Caki2 (cell line): ENCODE data around the gene BTRC. TPM values are rescaled to one million over a fixed set of nuclear protein-coding genes. Genes with fewer than 3 reads are reported as not detected.

ENCODE experiments used
- DNase-seq: peaks from one replicate; pipeline ENCODE4 v3.0.0-alpha.2; 2015; ENCODE audit warnings: low read depth
- in situ Hi-C: cut with HindIII; loops from 2 replicates; pipeline ENCODE4 v1.10.0; 2016; ENCODE audit warnings: low sequenced_read_pairs, low pct_unique_long_range_greater_than_20kb, mixed read lengths
- total RNA-seq: library from RNA; depleted of rRNA; stranded (reverse); fragments of >200 nt; shearing (Covaris generic); gene quantifications from 2 replicates; pipeline ENCODE4 v1.2.3, GENCODE V29; 2014; ENCODE audit warnings: low replicate concordance

Gene BTRC
- total RNA-seq, 1 experiment from 2014 or later = 11.3 TPM

DNA sequence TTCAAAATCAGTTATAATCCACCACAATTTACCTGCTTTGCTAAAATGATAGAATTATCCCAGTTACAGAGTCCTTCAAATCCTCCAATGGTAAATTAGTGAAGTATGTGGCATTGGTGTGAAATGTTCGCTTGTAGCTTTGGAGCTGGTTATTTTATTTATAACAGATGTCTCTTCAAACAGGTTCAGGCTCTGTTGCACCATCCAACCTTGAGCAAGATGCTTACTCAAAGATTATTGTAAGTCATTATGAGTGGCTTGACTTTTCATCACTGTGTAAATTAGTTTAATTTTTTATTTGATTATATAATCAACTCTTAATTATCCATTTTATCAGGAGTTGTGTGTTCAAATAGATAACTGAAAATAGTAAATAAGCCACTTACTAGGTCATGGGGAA, 99.4 kb downstream of the BTRC start:
- in situ Hi-C loops = no loop called here
- DNase-seq = no peak

DNA sequence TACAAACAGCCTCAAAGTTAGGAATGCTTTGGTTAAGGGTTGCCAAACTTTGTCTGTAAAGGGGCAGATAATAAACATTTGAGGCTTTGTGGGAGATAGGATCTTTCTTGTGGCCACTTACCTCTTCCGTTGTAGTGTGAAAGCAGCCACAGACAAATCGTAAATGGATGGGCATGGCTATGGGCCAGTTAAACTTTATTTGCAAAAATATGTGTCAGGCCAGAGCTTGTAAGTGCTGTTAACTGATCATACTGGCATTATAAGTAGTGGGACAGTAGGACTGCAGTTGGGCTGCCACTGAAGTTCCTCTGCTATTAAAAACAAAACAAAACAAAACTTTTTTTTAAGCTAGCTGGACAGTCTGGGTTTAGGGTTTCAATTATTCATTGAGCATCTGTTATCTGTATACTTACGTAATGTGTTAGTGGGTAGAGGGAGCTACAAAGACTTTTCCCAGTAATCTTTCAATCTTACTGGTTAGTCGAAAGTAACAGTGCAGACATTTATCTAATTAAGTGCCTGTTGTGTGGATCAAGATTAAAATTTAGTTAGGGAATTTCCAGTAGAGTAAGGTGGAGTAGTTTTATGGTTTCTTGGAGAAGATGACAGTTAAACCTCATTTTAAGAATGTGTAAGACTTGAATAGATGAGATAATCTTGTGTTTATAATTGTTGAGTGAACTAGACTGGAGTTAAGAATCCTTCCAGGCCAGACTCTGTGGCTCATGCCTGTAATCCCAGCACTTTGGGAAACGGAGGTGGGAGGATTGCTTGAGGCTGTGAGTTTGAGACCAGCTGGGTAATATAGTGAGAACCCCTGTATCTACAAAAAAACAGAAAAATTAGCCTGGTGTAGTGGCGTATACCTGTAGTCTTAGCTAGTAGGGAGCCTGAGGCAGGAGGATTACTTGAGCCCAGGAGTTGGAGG, 100.1 kb downstream of the BTRC start:
- in situ Hi-C loops = no loop called here

GRCh38 chr10:101458869-101459268, 104.9 kb downstream of the BTRC start:
- in situ Hi-C loops = no loop called here
- no peak for DNase-seq

More for the DNA sequence above, 100.1 kb downstream of the BTRC start:
- DNase-seq = no peak

GRCh38 chr10:101464082-101464481, 110.1 kb downstream of the BTRC start:
- in situ Hi-C loops = no loop called here
- no peak for DNase-seq

DNA sequence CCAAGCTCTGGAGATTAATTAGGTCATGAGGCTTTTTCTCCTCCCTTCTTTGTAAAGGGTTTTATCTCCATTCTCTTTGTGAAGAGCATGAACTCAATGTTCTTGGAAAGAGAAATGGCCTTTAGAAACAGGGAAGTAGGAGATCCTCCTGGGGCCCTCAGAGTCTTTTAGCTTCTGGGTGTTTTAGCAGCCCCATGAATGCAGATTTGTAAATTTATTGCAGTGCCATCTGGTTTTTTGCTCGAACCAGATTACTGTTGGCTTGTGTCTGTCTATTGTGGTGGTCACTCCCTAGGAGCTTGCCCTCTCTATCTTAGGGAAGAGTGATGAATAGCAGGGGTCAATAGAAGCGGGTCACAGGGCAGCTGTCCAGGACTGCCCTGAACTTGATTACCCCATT, 110.6 kb downstream of the BTRC start:
- in situ Hi-C loops = no loop called here
- DNase-seq = no peak

DNA sequence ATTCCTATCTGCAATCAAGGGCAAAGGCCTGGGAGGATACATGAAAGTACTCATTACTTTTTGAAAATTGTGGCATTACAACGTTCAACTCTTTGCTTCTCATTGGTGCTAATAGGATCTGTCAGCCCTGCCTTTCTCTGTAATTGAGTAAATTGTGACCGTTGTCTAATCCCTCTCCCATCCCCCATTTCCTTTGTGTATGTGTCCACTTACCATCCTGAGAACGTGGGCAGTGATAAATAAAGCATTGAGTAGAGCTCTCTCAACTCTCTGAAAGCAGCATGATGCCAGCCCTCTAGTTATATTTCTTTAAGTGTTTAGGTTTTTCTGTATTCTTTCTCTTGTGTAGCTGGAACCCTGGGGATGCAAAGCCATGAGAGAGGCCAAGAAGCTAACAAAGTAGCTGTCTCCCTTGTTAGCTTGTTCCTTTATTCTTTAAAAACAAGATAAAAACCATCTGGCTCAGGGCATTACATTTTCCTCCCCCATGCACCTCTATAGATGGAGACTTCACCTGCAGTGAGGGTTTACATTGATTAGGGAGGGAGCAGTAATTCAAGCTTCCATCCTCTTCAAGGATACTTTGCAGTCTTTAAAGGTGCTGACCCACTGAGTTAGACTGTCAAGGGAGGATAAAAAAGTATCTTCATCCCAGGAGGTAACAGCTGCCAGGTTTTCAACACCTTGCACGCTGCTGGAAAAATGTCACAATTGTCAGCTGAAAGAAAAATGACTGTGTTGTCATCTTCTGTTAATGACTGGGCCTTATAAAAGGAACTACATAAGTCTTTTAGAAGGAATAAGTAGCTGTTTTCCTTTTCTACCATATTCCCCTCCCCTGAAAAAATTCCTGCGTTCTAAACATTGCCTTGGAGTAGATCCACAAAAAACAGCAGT, 112.3 kb downstream of the BTRC start:
- in situ Hi-C loops = no loop called here
- no peak for DNase-seq

DNA sequence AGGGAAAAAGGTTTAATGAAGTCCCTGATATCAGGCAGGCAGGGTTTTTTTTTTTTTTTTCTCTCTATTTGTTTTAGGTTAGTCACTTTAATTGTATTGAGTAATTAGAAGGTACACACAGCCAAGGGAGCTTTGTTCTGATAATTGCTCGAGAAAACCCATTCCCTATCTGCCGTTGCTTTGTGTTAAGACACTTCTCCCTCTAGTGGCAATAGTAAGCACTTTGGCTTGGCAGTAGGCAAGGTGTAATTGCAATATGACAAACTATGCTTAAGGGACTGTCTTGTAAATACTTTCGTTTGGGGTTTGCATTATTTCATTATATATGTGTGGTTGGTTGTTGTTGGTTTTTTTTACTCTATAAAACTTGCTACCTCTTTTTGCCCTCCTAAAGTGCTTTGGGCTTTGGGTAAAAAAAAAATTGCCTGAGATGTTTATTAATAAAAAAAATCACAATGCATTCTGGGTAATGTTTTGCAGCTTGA, 113.4 kb downstream of the BTRC start:
- in situ Hi-C loops = no loop called here
- DNase-seq = peak; percentile 54

DNA sequence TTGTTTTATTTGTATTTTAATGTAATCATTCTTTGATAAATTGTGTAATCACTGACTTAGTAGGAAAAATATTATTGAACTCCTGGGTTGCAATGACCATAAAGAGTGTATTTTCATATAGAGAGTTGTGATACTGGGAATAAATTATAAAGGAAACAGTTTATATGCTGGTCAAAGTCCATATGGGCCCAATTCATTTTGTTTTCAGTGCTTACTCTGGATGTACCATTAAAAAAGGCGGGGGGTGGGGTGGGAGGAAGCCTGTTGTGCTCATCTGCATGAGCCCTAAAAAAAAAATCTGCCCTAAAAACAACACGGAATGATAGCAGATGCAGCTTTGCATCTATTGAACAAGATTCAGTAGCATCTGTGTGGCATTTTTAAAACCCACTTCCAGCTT, 114.2 kb downstream of the BTRC start:
- in situ Hi-C loops = no loop called here
- no peak for DNase-seq

DNA sequence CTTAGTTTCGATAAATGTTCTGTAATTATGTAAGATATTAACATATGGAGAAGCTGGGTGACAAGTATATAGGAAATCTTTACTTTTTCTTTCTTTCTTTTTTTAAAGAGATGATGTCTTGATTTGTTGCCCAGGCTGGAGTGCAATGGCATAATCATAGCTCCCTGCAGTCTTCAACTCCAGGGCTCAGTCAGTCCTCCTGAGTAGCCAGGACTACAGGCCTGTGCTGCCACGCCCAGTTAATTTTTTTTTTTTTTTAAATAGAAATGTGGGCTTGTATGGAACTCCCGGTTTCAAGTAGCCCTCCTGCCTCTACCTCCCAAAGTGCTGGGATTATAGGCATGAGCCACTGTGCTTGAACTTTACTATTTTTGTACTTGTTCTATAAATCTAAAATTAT, 122.4 kb downstream of the BTRC start:
- in situ Hi-C loops = no loop called here
- no peak for DNase-seq

GRCh38 chr10:101478956-101479355, 125.0 kb downstream of the BTRC start:
- in situ Hi-C loops = no loop called here
- DNase-seq = no peak

- in situ Hi-C loops = no loop called here
- DNase-seq = no peak
Observed at GRCh38 chr10:101481256-101481655, 127.3 kb downstream of the BTRC start.

DNA sequence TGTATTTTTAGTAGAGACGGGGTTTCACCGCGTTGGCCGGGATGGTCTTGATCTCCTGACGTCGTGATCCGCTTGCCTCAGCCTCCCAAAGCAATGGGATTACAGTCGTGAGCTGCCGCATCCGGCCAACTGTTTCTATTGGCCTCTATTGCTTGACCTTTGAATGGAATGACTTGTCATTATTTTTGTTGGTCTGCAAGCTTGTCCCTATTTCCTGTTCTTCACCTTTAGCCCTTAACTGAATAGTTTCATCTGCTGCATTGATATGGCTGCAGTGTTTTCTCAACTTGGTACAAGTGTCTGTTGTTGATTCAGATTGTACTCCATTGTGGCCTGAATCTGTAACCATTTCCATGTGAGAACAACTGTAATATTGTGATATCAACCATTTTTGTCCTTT, 128.6 kb downstream of the BTRC start:
- no peak for DNase-seq
- in situ Hi-C loops = no loop called here

- in situ Hi-C loops = no loop called here
- no peak for DNase-seq
Observed at GRCh38 chr10:101484175-101484745, 130.3 kb downstream of the BTRC start.

GRCh38 chr10:101485207-101485606, 131.2 kb downstream of the BTRC start:
- in situ Hi-C loops = no loop called here
- DNase-seq = no peak

GRCh38 chr10:101485681-101486554, 132.0 kb downstream of the BTRC start:
- no peak for DNase-seq
- in situ Hi-C loops = no loop called here

GRCh38 chr10:101487399-101487798, 133.4 kb downstream of the BTRC start:
- in situ Hi-C loops = no loop called here
- no peak for DNase-seq

DNA sequence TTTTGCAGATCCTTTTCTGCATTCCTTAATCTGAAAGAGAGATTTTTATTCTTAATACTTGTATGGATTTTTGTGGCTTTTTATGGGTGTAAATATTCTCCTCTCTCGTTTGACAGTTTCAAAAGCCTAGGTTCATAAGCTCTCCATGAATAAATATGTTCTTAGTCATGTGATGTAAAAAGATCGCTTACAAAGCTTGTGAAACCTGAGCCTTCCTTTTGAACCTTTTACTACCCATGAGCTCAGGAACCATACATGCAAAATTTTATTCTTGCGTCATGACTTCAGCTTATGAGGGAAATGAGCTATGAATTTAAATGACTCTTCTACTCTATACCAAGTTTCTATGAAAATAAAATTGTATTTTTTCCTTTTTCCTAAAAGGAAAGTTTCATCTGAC, 135.4 kb downstream of the BTRC start:
- DNase-seq = no peak
- in situ Hi-C loops = no loop called here

DNA sequence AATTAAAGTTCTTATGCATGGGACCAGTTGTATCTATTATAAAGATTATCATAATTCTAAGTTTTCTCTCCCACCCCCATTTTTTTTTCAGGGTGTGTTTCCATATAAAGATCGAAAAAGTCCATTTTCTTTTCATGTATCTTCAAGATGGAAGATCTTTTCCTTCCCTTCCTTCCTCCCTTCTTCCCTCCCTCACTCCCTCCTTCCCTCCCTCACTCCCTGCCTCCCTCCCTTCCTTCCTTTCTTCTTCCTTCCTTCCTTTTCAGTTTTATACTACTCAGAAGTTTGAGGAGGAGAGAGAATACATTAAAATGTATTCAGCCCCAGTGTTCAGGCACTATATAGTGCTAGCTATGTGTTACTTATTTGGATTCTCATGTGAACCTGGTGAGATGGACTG, 136.1 kb downstream of the BTRC start:
- DNase-seq = no peak
- in situ Hi-C loops = no loop called here
